GM23248 (cell line): Measurements from ENCODE around the gene ZFAND3. TPM values are rescaled to one million over a fixed set of nuclear protein-coding genes. Genes with fewer than 3 reads are reported as not detected.

Source experiments
- DNase-seq: peaks from one replicate; pipeline ENCODE4 v3.0.0-alpha.2; 2015
- H2AFZ ChIP-seq: fragments of 200-600 bp; sonication (generic); 2 replicates; pipeline ENCODE4 v1.6.1; 2016; ENCODE audit warnings: antibody characterized with exemption
- H3F3A ChIP-seq: fragments of 200-600 bp; sonication (generic); 2 replicates; pipeline ENCODE4 v1.6.1; 2016; ENCODE audit warnings: mild to moderate bottlenecking, antibody characterized with exemption, mixed run types; ENCODE audit not compliant: insufficient read depth
- H3K27ac ChIP-seq: fragments of 200-600 bp; sonication (generic); 2 replicates; pipeline ENCODE4 v1.5.1; 2016; ENCODE audit warnings: mild to moderate bottlenecking
- H3K27me3 ChIP-seq: fragments of 200-600 bp; sonication (generic); replicated peaks from 2 replicates; pipeline ENCODE4 v1.6.1; 2016; ENCODE audit warnings: mild to moderate bottlenecking; ENCODE audit not compliant: insufficient read depth
- H3K36me3 ChIP-seq: fragments of 200-600 bp; sonication (generic); 2 replicates; pipeline ENCODE4 v1.6.1; 2016; ENCODE audit warnings: low read depth, mild to moderate bottlenecking
- H3K4me1 ChIP-seq: fragments of 200-600 bp; sonication (generic); 2 replicates; pipeline ENCODE4 v1.6.1; 2016; ENCODE audit warnings: mild to moderate bottlenecking; ENCODE audit not compliant: insufficient read depth
- H3K4me2 ChIP-seq: fragments of 200-600 bp; sonication (generic); one replicate; pipeline ENCODE4 v1.6.1; 2016; ENCODE audit warnings: mild to moderate bottlenecking; ENCODE audit not compliant: unreplicated experiment
- H3K4me3 ChIP-seq: fragments of 200-600 bp; sonication (generic); 2 replicates; pipeline ENCODE4 v1.5.1; 2016; ENCODE audit warnings: mild to moderate bottlenecking
- H3K79me2 ChIP-seq: fragments of 200-600 bp; sonication (generic); 2 replicates; pipeline ENCODE4 v1.6.1; 2016; ENCODE audit warnings: mild to moderate bottlenecking; ENCODE audit not compliant: insufficient read depth
- H3K9ac ChIP-seq: fragments of 200-600 bp; sonication (generic); 2 replicates; pipeline ENCODE4 v1.6.1; 2016; ENCODE audit warnings: mild to moderate bottlenecking
- H3K9me2 ChIP-seq: fragments of 200-600 bp; sonication (generic); 2 replicates; pipeline ENCODE4 v1.6.1; 2016; ENCODE audit warnings: mixed run types, mild to moderate bottlenecking, moderate library complexity; ENCODE audit not compliant: insufficient read depth
- H3K9me3 ChIP-seq: fragments of 200-600 bp; sonication (generic); one replicate; pipeline ENCODE4 v1.6.1; 2017; ENCODE audit warnings: low read depth
- H4K20me1 ChIP-seq: fragments of 200-600 bp; sonication (generic); 2 replicates; pipeline ENCODE4 v1.6.0; 2016; ENCODE audit not compliant: insufficient read depth
- EZH2 ChIP-seq: fragments of 200-600 bp; sonication (generic); IDR thresholded peaks from 2 replicates; pipeline ENCODE4 v1.6.1; 2018; ENCODE audit warnings: antibody characterized with exemption, mild to moderate bottlenecking; ENCODE audit not compliant: insufficient read depth, poor library complexity, severe bottlenecking
- EZH2phosphoT487 ChIP-seq: fragments of 200-600 bp; sonication (generic); IDR thresholded peaks from 2 replicates; pipeline ENCODE4 v1.6.1; 2018; ENCODE audit warnings: antibody characterized with exemption, moderate library complexity, mild to moderate bottlenecking, low read depth; ENCODE audit not compliant: insufficient read depth
- WGBS, 2 experiments: methylation state at CpG; one replicate each; pipeline ENCODE4 v1.1.6; 2015 to 2017; ENCODE audit warnings: low lambda C conversion rate in 2 of 2, low coverage in 1 of 2; ENCODE audit errors: missing lambda C conversion rate in 2 of 2; 5-methylcytosine and 5-hydroxymethylcytosine counted together
- in situ Hi-C: fragments of 300-500 bp; cut with MboI; formaldehyde crosslinking; loops from 2 replicates; pipeline ENCODE4 v1.15.0; 2020
- polyA plus RNA-seq: library from polyadenylated mRNA; unstranded; fragments of >200 nt; fragmentation: Nextera tagmentation; extraction: Ambion mirVana; gene quantifications from 2 replicates; pipeline ENCODE4 v1.2.1, GENCODE V29; 2016
- total RNA-seq: library from RNA; depleted of rRNA; stranded (reverse); fragments of >200 nt; shearing (Covaris generic); gene quantifications from 2 replicates; pipeline ENCODE4 v1.2.3, GENCODE V29; 2014

ZFAND3 gene
- total and polyA plus RNA-seq, 2 experiments from 2014 or later = 27.5 to 40.0 TPM

- no peaks in the 10 kb centered on the region for H3K9me2 ChIP-seq
- no peak for DNase-seq
These were observed 2.7 kb upstream of the ZFAND3 start for GRCh38 chr6:37816599-37817375.

GRCh38 chr6:37818536-37819176 is 871 bp upstream of the ZFAND3 start:
- in situ Hi-C loops = no loop called here
- peak overlapping the region; percentile 93 for H3K9ac ChIP-seq
- 0 to 1% methylated on average over 26 to 27 of the region's 27 CpGs for WGBS, 2 experiments

More at GRCh38 chr6:37816599-37817375, 2.7 kb upstream of the ZFAND3 start:
- Histone ChIP-seq H3K4me3 (no peak overlapping the region), H2AFZ (no peak overlapping the region), H3K27me3 (no peaks in the 10 kb centered on the region), H3K9me3 (no peaks in the 10 kb centered on the region), H3K27ac (no peak overlapping the region), H3K9ac (no peak overlapping the region), H3K4me1 (peaks cover 14% of the 10 kb centered on the region), H3K79me2 (peaks cover 17% of the 10 kb centered on the region), H3F3A (peaks cover 8% of the 10 kb centered on the region; the same call in 1 of the 2 replicates), H3K4me2 (no peak overlapping the region), H4K20me1 (peaks cover 8% of the 10 kb centered on the region; the same call in 1 of the 2 replicates), H3K36me3 (no peaks in the 10 kb centered on the region)
- no peak for TF ChIP-seq EZH2phosphoT487
- TF ChIP-seq EZH2 = no peak
- in situ Hi-C loops = no loop called here
- WGBS, 2 experiments = 93 to 94% methylated on average over 7 of the region's 7 CpGs

GRCh38 chr6:37819802-37820717 is 533 bp downstream of the ZFAND3 start:
- no peak for TF ChIP-seq EZH2phosphoT487
- no peak for TF ChIP-seq EZH2
- in situ Hi-C loops = no loop called here
- Histone ChIP-seq H3K9me3 (no peaks in the 10 kb centered on the region), H4K20me1 (peaks cover 30% of the 10 kb centered on the region; the same call in 1 of the 2 replicates), H3K36me3 (no peaks in the 10 kb centered on the region), H3K27me3 (no peaks in the 10 kb centered on the region), H3K4me2 (peak overlapping the region; percentile 80), H2AFZ (peak overlapping the region; percentile 20; the same call in 1 of the 2 replicates), H3K27ac (peak overlapping the region; percentile 98), H3K79me2 (peaks cover 50% of the 10 kb centered on the region), H3K9me2 (no peaks in the 10 kb centered on the region; the same call in 1 of the 2 replicates), H3K9ac (peak overlapping the region; percentile 93), H3K4me1 (peaks cover 44% of the 10 kb centered on the region), H3K4me3 (peak overlapping the region; percentile 90), H3F3A (peaks cover 17% of the 10 kb centered on the region; the same call in 1 of the 2 replicates)
- peak; percentile 86 for DNase-seq
- 1% methylated on average over 24 to 42 of the region's 71 CpGs for WGBS, 2 experiments

More at GRCh38 chr6:37818536-37819176, 871 bp upstream of the ZFAND3 start:
- H3K27ac ChIP-seq = peak overlapping the region; percentile 98
- peak overlapping the region; percentile 90 for H3K4me3 ChIP-seq
- peaks cover 36% of the 10 kb centered on the region for H3K79me2 ChIP-seq
- no peak for TF ChIP-seq EZH2phosphoT487
- TF ChIP-seq EZH2 = no peak
- peak overlapping the region; percentile 88 for H2AFZ ChIP-seq
- peaks cover 18% of the 10 kb centered on the region; the same call in 1 of the 2 replicates for H4K20me1 ChIP-seq
- peaks cover 17% of the 10 kb centered on the region; the same call in 1 of the 2 replicates for H3F3A ChIP-seq
- no peaks in the 10 kb centered on the region for H3K9me3 ChIP-seq
- no peaks in the 10 kb centered on the region for H3K36me3 ChIP-seq
- no peaks in the 10 kb centered on the region for H3K9me2 ChIP-seq
- H3K4me2 ChIP-seq = peak overlapping the region; percentile 94
- H3K27me3 ChIP-seq = no peaks in the 10 kb centered on the region
- peaks cover 33% of the 10 kb centered on the region for H3K4me1 ChIP-seq
- DNase-seq = peak; percentile 95

GRCh38 chr6:37820718-37821079 is 1.2 kb downstream of the ZFAND3 start:
- Histone ChIP-seq H3F3A (peaks cover 17% of the 10 kb centered on the region; the same call in 1 of the 2 replicates), H3K27ac (peak overlapping the region; percentile 98), H3K9me2 (no peaks in the 10 kb centered on the region; the same call in 1 of the 2 replicates), H4K20me1 (peaks cover 35% of the 10 kb centered on the region; the same call in 1 of the 2 replicates), H3K79me2 (peaks cover 56% of the 10 kb centered on the region), H3K4me3 (peak overlapping the region; percentile 90), H3K36me3 (no peaks in the 10 kb centered on the region), H3K27me3 (no peaks in the 10 kb centered on the region), H3K4me1 (peaks cover 51% of the 10 kb centered on the region), H3K9me3 (no peaks in the 10 kb centered on the region), H3K4me2 (peak overlapping the region; percentile 80), H2AFZ (peak overlapping the region; percentile 20; the same call in 1 of the 2 replicates), H3K9ac (peak overlapping the region; percentile 93)
- peak; percentile 29 for DNase-seq
- in situ Hi-C loops = no loop called here
- WGBS, 2 experiments = 41 to 48% methylated on average over 3 of the region's 3 CpGs
- no peak for TF ChIP-seq EZH2phosphoT487
- TF ChIP-seq EZH2 = no peak
